NCI-H460 (cell line): ENCODE data around the gene TMEM253. TPM values are rescaled to one million over a fixed set of nuclear protein-coding genes. Genes with fewer than 3 reads are reported as not detected.

Experiments
- DNase-seq: peaks from one replicate; pipeline ENCODE4 v3.0.0-alpha.2; 2016; ENCODE audit warnings: low read depth; ENCODE audit errors: extremely low read depth
- polyA plus RNA-seq: library from polyadenylated mRNA; depleted of rRNA; stranded (reverse); fragments of >200 nt; gene quantifications from 2 replicates; pipeline ENCODE4 v1.2.3, GENCODE V29; 2014; cell fraction: nucleus; rRNA removed
- total RNA-seq: library from RNA; depleted of rRNA; stranded (reverse); fragments of >200 nt; shearing (Covaris generic); gene quantifications from 2 replicates; pipeline ENCODE4 v1.2.3, GENCODE V29; 2014; rRNA removed

Gene TMEM253
- 0.87 and 1.5 TPM in 2 replicates for total RNA-seq
- polyA plus RNA-seq: 0.31 and 3.0 TPM in 2 replicates

- no peak for DNase-seq
Measured at GRCh38 chr14:21100931-21101330, at the start of gene TMEM253. Gene TMEM253, plus strand, starts transcription at chr14:21101066. Its CDS starts 278 bp downstream, at chr14:21101344.

- no peak for DNase-seq
Measured at GRCh38 chr14:21053184-21054122, 47.4 kb upstream of the TMEM253 start.

DNA sequence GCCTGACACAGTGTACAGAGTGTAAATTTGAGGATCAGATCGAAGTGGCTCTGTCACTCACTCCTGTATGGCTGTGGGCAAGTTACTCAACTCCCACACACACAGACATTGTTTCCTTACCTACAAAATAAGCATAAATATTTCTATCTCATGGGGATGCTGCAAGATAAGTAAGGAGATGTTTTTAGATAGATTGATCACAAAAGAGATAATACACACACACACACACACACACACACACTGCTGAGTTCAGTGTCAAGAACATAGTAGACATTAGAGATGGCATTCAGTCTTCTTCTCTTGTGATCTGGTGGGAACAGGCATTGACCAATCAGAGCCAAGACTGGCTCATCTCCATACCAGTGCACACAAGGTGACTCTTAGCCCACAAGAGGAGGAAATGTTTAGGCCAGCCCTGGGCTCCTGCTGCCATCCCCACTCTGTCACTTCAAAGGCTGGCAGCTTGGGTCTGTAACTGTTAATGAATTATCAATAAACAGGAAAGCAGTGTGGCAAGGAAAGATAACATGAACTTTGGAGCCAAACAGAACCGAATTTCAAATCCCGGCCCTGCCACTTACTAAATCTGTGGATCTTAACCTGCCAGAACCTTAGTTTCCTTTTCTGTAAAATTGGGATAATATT lies 46.6 kb upstream of the TMEM253 start:
- DNase-seq: no peak

DNA sequence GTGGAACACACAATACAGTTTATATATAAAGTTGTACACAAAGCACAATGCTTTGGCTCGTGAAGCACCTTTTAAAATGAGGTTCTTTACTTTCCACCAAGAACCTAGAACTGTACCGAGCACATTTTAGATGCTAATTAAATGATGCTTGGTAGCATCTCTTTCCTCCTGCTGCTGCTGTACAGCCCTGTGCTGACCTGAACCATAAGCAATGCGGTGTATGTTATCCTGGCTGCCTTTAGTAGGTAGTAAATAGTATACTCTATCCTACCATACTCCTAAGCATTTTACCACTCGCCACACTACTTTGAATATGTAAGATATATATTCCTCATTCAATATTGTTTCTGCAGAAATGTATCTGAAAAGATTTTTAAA lies 46.1 kb upstream of the TMEM253 start:
- no peak for DNase-seq

DNA sequence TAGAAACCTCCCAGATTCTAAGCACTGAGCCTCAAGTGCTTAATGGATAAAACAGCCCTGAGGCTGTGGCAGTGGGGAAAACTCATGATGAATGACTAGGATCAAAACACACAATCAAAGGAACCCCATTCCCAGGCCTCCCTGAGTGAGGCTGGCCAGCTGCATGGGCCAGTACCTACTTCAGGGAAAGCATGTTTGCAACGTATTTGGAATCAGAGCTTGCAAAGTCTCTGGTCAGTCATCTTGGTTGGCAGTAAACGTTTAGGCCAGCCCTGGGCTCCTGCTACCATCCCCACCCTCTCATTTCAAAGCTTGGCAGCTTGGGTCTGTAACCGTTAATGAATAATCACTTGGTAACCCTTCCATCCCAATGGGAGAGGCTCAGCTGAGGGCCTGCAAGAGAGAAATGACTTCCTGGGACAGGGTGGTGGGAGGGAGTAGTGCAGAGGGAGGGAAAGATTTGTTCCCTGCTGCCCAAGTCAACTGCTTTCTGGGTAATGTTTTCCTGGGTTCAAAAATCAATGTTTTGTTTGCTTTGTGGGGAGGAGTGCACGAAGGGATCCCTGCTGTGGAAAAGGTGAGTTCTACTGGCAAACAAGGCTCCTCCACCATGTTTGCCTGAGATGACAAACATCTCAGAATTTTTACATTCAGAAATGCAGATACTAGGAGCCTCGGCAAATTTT lies 45.3 kb upstream of the TMEM253 start:
- no peak for DNase-seq

DNA sequence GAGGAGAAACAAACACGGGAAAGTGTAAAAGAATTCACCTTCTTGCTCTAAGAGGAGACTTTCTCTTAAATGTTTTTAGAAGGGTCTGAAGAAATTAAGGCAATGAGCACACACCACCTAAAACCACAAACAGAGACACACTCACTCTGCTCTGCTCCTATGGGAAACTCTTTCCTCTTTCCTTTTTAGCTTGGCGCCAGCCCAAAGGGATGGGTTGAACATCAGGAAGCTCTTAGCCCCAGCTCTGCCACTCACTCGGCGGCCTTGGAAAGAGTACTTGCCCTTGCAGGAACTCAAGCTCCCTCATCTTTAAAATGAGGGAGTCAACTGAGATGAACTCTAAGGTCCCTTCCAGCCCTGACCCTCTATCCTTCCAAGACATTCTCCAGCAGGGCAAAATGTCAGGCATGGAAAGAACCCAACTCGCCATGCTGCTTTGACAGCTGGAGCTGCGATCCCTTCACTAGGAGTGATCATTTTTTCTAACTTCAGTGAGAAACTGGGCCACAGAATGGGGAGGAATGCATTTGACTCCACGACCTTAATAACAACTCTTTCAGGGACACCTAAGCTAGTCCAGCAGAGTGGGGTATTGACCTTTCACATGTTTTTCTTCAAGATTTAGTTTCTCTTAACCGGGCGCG lies 44.2 kb upstream of the TMEM253 start:
- DNase-seq: no peak

- no peak for DNase-seq
Measured at GRCh38 chr14:21057803-21058675, 42.8 kb upstream of the TMEM253 start, which contains the start of gene RNASE8. Gene RNASE8, plus strand, starts transcription at chr14:21057822. Its CDS starts 71 bp downstream, at chr14:21057893.

- no peak for DNase-seq
Measured at GRCh38 chr14:21058903-21059302, 42.0 kb upstream of the TMEM253 start.

DNA sequence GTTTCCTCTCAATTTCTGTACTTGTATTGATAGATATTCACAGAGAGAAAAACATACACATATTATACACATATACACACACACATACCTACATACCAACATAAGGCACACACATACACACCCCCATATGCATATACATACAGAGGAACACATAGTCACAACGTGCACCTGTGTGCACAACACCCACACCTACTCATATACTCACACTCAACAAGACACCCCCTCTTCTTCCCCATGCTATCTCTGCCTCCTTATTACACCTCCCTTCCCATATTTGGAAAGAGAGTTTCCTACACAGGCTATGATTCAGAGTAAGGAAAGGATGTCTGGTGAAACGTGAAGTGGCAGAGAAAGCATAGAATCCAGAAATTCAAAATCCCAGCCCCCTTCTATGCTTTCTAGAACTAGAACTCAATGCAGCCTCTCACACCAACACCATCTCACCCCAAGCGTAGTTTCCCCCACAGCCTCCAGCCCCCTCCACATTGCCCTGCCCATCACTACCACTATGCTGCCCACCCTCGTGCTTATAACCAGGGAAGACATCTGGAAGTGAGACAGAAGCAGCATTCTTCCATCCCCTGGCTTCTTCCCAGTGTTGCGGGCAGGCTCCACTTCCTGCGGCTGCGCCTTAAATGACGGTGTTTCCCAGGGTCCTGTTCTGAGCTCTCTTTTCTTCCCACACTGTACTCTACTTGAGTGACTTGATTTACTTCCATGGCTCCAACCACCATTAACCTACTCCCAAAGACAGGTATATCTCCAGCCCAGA lies 40.8 kb upstream of the TMEM253 start:
- no peak for DNase-seq

- no peak for DNase-seq
Measured at GRCh38 chr14:21060614-21061346, 40.1 kb upstream of the TMEM253 start.

DNA sequence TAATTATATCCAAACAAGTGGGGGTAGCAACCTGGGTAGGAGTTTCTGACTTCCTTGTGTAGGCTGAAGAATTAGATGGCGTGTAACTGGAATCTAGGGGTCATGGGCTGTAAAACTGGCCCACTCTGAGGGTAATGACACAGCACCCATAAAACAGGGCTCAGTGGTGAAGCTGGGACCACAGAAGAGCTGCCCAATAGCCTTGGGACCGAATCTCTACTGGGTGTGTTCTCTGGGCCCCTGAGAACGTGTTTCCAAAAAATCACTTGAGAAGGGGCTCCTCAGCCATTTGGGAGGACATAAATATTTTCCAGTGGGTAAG lies 39.6 kb upstream of the TMEM253 start:
- no peak for DNase-seq

GRCh38 chr14:21063479-21063878 lies 37.4 kb upstream of the TMEM253 start:
- no peak for DNase-seq

GRCh38 chr14:21066882-21067502 lies 33.9 kb upstream of the TMEM253 start:
- DNase-seq: peak; percentile 19

GRCh38 chr14:21068521-21069387 lies 32.1 kb upstream of the TMEM253 start:
- DNase-seq: peak; percentile 58

GRCh38 chr14:21069388-21070082 lies 31.3 kb upstream of the TMEM253 start:
- DNase-seq: no peak

- peak; percentile 39 for DNase-seq
Measured at GRCh38 chr14:21070083-21070609, 30.7 kb upstream of the TMEM253 start, which contains the start of gene ARHGEF40. Gene ARHGEF40, plus strand, starts transcription at chr14:21070304. Its CDS starts 93 bp downstream, at chr14:21070397.
